Urinary bladder (tissue), 4 donors: Measurements from ENCODE around the gene MFSD12. TPM values are rescaled to one million over a fixed set of nuclear protein-coding genes. Genes with fewer than 3 reads are reported as not detected.

Experiments used
- DNase-seq: peaks from one replicate; pipeline ENCODE4 v3.0.0-alpha.2; 2015; ENCODE audit errors: extremely low spot score
- H3K27ac ChIP-seq: one replicate; pipeline ENCODE4 v1.5.1; 2013; ENCODE audit warnings: low read depth, mild to moderate bottlenecking, moderate library complexity
- H3K36me3 ChIP-seq: one replicate; pipeline ENCODE4 v1.6.1; 2013; ENCODE audit warnings: mild to moderate bottlenecking, moderate library complexity; ENCODE audit not compliant: insufficient read depth
- H3K4me1 ChIP-seq: one replicate; pipeline ENCODE4 v1.6.1; 2013; ENCODE audit warnings: mild to moderate bottlenecking, moderate library complexity; ENCODE audit not compliant: insufficient read depth
- H3K4me3 ChIP-seq: one replicate; pipeline ENCODE4 v1.5.1; 2013; ENCODE audit warnings: low read depth, low read length
- WGBS: extraction: QIAGEN DNeasy Blood & Tissue Kit; methylation state at CpG from one replicate; pipeline ENCODE4 v1.1.7; 2013; 5-methylcytosine and 5-hydroxymethylcytosine counted together
- polyA plus RNA-seq: library from polyadenylated mRNA; stranded (reverse); fragments of 200-250 nt; gene quantifications from one replicate; pipeline ENCODE4 v1.2.3, GENCODE V29; 2013
- small RNA-seq: library from RNA; depleted of rRNA; stranded (forward); fragments of <200 nt; gene quantifications from one replicate; pipeline ENCODE3, GENCODE V24; 2014
- total RNA-seq: library from RNA; depleted of rRNA; stranded (reverse); fragments of >200 nt; gene quantifications from one replicate; pipeline ENCODE4 v1.2.3, GENCODE V29; 2014
- donor health status: healthy with polysubstance abuse.
- donor health status: healthy.

MFSD12 gene
- total and polyA plus RNA-seq, 2 donors, result 19.3 to 38.6 TPM

- WGBS, result 93% methylated on average over 3 of the region's 3 CpGs
- no peak for DNase-seq
- no peak overlapping the region for H3K27ac ChIP-seq
- no peaks in the 10 kb centered on the region for H3K36me3 ChIP-seq
- H3K4me3 ChIP-seq, result no peak overlapping the region
- no peaks in the 10 kb centered on the region for H3K4me1 ChIP-seq
These were observed 55.6 kb downstream of the MFSD12 start for GRCh38 chr19:3501780-3502179.

- H3K36me3 ChIP-seq, result peaks cover 2% of the 10 kb centered on the region
- WGBS, result under 1% methylated on average over 52 of the region's 52 CpGs
- no peaks in the 10 kb centered on the region for H3K4me1 ChIP-seq
- peak; percentile 94 for DNase-seq
- peak within 1 kb of the TSS; percentile 85 for H3K27ac ChIP-seq
- peak within 1 kb of the TSS; percentile 83 for H3K4me3 ChIP-seq
These were observed 56.8 kb downstream of the MFSD12 start, which contains the start of gene DOHH for GRCh38 chr19:3500429-3501101. Gene DOHH, minus strand, starts transcription at chr19:3500674. Its CDS starts 3,860 bp downstream, at chr19:3496814.

DNA sequence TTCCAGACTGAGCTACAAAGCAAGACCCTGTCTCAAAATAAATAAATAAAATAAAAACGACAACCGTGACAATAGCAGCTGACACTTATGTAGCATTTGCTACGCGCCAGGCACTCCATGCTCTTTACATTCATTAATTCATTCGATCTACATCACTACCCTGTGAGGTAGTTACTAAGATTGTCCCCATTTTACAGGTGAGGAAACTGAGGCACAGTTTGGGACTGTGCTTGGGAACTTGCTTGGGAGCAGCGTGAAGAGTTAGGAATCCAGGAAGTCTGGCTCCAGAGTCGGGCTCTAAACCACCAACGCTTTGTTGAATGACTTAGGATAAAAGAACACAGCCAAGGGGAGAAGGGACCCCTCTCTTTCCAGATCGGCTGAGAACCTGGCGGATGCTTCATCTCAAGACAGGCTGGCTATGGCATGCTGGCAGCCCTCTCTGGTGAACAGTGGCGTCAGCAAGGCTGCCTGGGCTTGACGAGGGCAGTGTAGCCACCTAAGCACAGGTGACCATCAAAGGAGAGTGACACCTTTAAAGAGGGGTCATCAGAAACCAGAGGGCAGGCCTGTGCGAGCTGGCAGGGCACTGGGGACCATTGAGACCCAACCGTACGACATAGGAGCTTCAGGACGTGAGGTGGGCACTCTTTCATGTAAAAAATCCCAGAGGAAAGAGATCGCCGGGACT lies 57.5 kb downstream of the MFSD12 start:
- WGBS, result 25% methylated on average over 18 of the region's 18 CpGs
- peak overlapping the region; percentile 83 for H3K4me3 ChIP-seq
- peak overlapping the region; percentile 85 for H3K27ac ChIP-seq
- H3K4me1 ChIP-seq, result no peaks in the 10 kb centered on the region
- H3K36me3 ChIP-seq, result peaks cover 2% of the 10 kb centered on the region
- DNase-seq, result no peak

DNA sequence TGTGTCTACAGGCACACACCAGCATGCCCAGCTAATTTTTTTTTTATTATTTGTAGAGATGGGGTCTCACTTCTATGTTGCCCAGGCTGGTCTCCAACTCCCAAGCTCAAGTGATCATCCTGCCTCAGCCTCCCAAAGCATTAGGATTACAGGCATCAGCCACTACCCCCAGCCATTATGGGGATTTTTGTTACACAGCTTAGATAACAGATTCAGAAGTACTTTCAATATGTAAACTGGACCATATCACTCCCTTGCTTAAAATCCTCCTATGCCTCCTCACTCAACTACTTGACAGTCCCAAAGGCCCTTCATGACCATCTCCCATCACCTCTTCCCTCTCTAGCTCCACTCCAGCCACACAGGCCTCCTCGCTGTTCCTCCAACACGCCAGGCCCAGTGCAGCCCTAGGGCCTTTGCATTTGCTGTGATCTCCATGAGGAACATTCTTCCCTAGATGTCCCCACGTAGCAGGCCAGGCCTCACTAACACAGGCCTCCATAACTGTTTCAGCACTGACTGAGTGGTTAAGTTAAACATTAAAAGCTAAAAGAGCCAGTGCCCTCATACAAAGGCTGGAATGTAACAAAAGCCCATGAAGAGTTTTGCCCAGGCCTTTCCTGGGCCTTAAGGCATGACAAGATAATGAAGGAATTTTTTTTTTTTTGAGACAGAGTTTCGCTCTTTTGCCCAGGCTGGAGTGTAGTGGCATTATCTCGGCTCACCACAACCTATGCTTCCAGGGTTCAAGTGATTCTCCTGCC lies 59.4 kb downstream of the MFSD12 start:
- DNase-seq, result no peak
- 97% methylated on average over 5 of the region's 5 CpGs for WGBS
- Histone ChIP-seq H3K4me3 (no peak overlapping the region), H3K4me1 (no peaks in the 10 kb centered on the region), H3K36me3 (peaks cover 2% of the 10 kb centered on the region), H3K27ac (no peak overlapping the region)

- Histone ChIP-seq H3K36me3 (peaks cover 2% of the 10 kb centered on the region), H3K27ac (no peak overlapping the region), H3K4me3 (no peak overlapping the region), H3K4me1 (no peaks in the 10 kb centered on the region)
- DNase-seq, result no peak
- 96% methylated on average over 32 of the region's 32 CpGs for WGBS
These were observed 60.8 kb downstream of the MFSD12 start for GRCh38 chr19:3496392-3497273.

GRCh38 chr19:3494559-3494958 lies 62.8 kb downstream of the MFSD12 start:
- Histone ChIP-seq H3K27ac (no peak overlapping the region), H3K4me1 (no peaks in the 10 kb centered on the region), H3K4me3 (no peak overlapping the region), H3K36me3 (peaks cover 6% of the 10 kb centered on the region)
- 95% methylated on average over 18 of the region's 18 CpGs for WGBS
- no peak for DNase-seq

Small RNA genes within 50 kb of the gene (small RNA-seq; reads per million reads assigned to genes)
- gene AC005786.1 (not detected), gene RF00212 (not detected)

Other genes with a start within 250 kb of the MFSD12 start
- 26.4 TPM for gene NFIC, start 191.0 kb downstream of the MFSD12 start, total RNA-seq
- 112 TPM for gene NFIC, start 191.0 kb downstream of the MFSD12 start, polyA plus RNA-seq
- not detected for gene SMIM24, start 77.1 kb downstream of the MFSD12 start, total RNA-seq
- gene SMIM24, start 77.1 kb downstream of the MFSD12 start, polyA plus RNA-seq, result not detected
- gene SMIM44, start 74.1 kb downstream of the MFSD12 start, total RNA-seq, result not detected
- not detected for gene SMIM44, start 74.1 kb downstream of the MFSD12 start, polyA plus RNA-seq
- 2.9 TPM for gene DOHH, start 56.9 kb downstream of the MFSD12 start, total RNA-seq
- gene DOHH, start 56.9 kb downstream of the MFSD12 start, polyA plus RNA-seq, result 18.3 TPM
- 30.5 TPM for gene FZR1, start 51.3 kb downstream of the MFSD12 start, total RNA-seq
- 30.5 TPM for gene FZR1, start 51.3 kb downstream of the MFSD12 start, polyA plus RNA-seq
- not detected for gene TEKTIP1, start 18.4 kb downstream of the MFSD12 start, total RNA-seq
- 0.79 TPM for gene TEKTIP1, start 18.4 kb downstream of the MFSD12 start, polyA plus RNA-seq
- gene HMG20B, start 15.4 kb upstream of the MFSD12 start, total RNA-seq, result 30.6 TPM
- 109 TPM for gene HMG20B, start 15.4 kb upstream of the MFSD12 start, polyA plus RNA-seq
- gene GIPC3, start 27.9 kb upstream of the MFSD12 start, total RNA-seq, result 0.11 TPM
- gene GIPC3, start 27.9 kb upstream of the MFSD12 start, polyA plus RNA-seq, result 0.94 TPM
- gene TBXA2R, start 49.3 kb upstream of the MFSD12 start, total RNA-seq, result 1.4 TPM
- 3.8 TPM for gene TBXA2R, start 49.3 kb upstream of the MFSD12 start, polyA plus RNA-seq
- gene CACTIN, start 69.2 kb upstream of the MFSD12 start, total RNA-seq, result 11.1 TPM
- gene CACTIN, start 69.2 kb upstream of the MFSD12 start, polyA plus RNA-seq, result 27.7 TPM
- 17.1 TPM for gene PIP5K1C, start 142.9 kb upstream of the MFSD12 start, total RNA-seq
- gene PIP5K1C, start 142.9 kb upstream of the MFSD12 start, polyA plus RNA-seq, result 60.8 TPM
- 3.1 TPM for gene TJP3, start 150.8 kb upstream of the MFSD12 start, total RNA-seq
- gene TJP3, start 150.8 kb upstream of the MFSD12 start, polyA plus RNA-seq, result 2.8 TPM
- gene APBA3, start 204.1 kb upstream of the MFSD12 start, total RNA-seq, result 10.4 TPM
- gene APBA3, start 204.1 kb upstream of the MFSD12 start, polyA plus RNA-seq, result 21.7 TPM
- 23.0 TPM for gene MRPL54, start 205.1 kb upstream of the MFSD12 start, total RNA-seq
- 61.9 TPM for gene MRPL54, start 205.1 kb upstream of the MFSD12 start, polyA plus RNA-seq
- gene RAX2, start 214.6 kb upstream of the MFSD12 start, total RNA-seq, result not detected
- not detected for gene RAX2, start 214.6 kb upstream of the MFSD12 start, polyA plus RNA-seq
- 0.53 TPM for gene MATK, start 228.8 kb upstream of the MFSD12 start, total RNA-seq
- 1.3 TPM for gene MATK, start 228.8 kb upstream of the MFSD12 start, polyA plus RNA-seq